ENCODE results near the gene KRT78.

GRCh38 chr12:52823761-52824450, 24.9 kb downstream of the KRT78 start:
- TF ChIP-seq CTCF (IDR thresholded peaks at IDR 0.05): no peak
- TF ChIP-seq EZH2 (IDR thresholded peaks at IDR 0.05; ENCODE audit: borderline replicate concordance, insufficient read depth, low read depth, low read length, poor library complexity, severe bottlenecking): no peak
